ENCODE results near the gene AP1G2.

Gene AP1G2

DNA sequence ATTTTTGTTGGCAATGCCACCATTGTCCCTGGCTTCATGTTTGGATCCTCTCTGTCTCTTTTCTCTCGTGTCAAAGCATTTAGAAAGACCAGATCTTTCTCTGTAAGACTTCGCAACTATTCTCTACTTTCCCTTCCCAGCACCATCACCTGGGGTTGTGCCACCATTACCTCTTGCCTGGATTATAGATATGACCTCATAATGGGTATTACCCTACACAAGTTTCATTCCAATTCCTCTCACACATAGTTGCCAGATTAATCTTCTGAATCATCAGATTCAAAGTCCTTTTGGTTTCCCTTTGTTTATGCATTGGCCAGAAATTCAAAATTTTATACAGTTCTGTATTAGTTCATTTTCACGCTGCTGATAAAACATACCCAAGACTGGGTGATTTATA, 41.4 kb upstream of the AP1G2 start:
- Histone ChIP-seq H3K4me2 (no peak overlapping the region), H3K4me1 (peaks cover 21% of the 10 kb centered on the region), H3K9me3 (peaks cover 24% of the 10 kb centered on the region), H3K4me3 (no peak overlapping the region), H3K36me3 (no peaks in the 10 kb centered on the region), H3K9ac (no peak overlapping the region), H4K20me1 (no peaks in the 10 kb centered on the region), H3K27me3 (no peaks in the 10 kb centered on the region), H3K27ac (no peak overlapping the region)
- no peak for TF ChIP-seq Cebpa-rat (IDR thresholded peaks at IDR 0.05)

DNA sequence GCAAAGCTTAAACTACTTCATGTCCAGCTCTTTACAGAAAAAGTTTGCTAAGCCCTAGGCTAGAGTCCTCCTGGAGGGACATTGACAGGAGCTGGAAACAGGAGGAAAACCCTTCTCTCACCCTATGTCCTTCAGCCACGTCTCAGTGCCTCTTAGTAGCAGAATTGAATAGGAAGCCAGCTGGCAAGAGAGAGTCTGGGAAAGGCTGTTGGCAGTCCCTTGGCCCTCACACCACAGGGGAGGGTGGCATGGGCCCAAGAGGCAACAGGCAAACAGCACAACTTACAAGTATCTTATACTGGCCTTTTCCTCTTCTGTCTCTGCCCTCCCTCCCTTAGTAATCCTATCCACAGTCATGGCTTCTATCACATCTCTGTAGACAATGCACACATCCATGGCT, 40.9 kb upstream of the AP1G2 start:
- Histone ChIP-seq H3K9ac (no peak overlapping the region), H3K4me2 (no peak overlapping the region), H3K36me3 (no peaks in the 10 kb centered on the region), H3K4me1 (peaks cover 21% of the 10 kb centered on the region), H3K27me3 (no peaks in the 10 kb centered on the region), H3K9me3 (peaks cover 24% of the 10 kb centered on the region), H3K4me3 (no peak overlapping the region), H4K20me1 (no peaks in the 10 kb centered on the region), H3K27ac (no peak overlapping the region)
- no peak for TF ChIP-seq Cebpa-rat (IDR thresholded peaks at IDR 0.05)

DNA sequence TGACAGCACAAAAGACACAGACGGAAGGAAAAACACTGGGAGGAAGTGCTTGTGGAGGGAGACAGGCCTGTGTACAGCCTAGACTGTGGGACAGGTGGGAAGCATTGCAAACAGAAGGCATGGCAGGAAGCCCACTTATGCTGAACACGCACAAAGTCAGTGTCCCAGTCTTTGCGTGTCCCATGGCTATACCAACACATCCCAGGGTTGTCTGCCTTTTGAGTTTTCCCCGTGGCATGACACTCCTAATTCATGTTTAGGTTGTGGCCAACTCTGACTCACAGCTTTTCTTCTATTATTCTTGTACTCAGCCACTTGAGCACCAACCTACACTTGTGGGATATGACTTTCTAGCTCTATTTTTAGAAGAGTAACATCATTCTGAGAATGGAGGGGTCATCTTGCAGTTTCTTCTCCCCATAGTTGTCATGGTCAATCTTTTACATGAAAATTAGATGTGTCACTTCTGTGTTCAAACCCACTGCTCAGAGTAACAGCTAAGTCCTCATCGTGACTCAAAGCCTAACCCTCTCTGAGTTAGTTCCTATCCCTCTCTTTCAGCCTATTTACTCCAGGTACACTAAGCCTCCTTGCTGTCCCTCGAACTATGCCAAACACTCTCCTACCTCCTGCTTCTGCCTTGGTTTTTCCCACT, 38.5 kb upstream of the AP1G2 start:
- no peak for TF ChIP-seq Cebpa-rat (IDR thresholded peaks at IDR 0.05)
- H3K36me3 ChIP-seq: no peaks in the 10 kb centered on the region
- no peaks in the 10 kb centered on the region for H3K27me3 ChIP-seq
- no peak overlapping the region for H3K4me3 ChIP-seq
- peaks cover 24% of the 10 kb centered on the region for H3K9me3 ChIP-seq
- H3K27ac ChIP-seq: no peak overlapping the region
- H3K9ac ChIP-seq: no peak overlapping the region
- no peaks in the 10 kb centered on the region for H4K20me1 ChIP-seq
- H3K4me1 ChIP-seq: peaks cover 27% of the 10 kb centered on the region
- H3K4me2 ChIP-seq: no peak overlapping the region

DNA sequence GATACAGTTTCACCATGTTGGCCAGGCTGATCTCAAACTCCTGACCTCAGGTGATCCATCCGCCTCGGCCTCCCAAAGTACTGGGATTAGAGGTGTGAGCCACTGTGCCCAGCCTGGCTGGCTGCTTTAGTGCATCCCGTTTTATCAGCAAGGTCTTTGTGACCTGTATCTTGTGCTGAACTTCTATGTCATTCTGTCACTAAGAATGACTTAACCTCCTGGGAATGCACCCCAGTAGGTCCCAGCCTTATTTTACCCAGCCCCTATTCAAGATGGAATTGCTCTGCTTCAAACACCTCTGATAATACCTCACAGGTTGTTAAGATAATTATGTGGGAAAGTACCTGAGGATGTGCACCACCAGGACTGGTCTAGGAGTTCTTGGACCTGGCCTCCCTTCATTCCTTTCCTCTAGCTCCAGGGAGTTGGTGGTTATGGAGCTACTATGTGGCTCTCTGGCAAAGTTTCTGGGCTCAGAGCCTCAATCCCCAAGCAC, 37.1 kb upstream of the AP1G2 start:
- H3K4me3 ChIP-seq: no peak overlapping the region
- no peaks in the 10 kb centered on the region for H4K20me1 ChIP-seq
- no peaks in the 10 kb centered on the region for H3K36me3 ChIP-seq
- H3K4me2 ChIP-seq: no peak overlapping the region
- H3K9ac ChIP-seq: no peak overlapping the region
- peaks cover 13% of the 10 kb centered on the region for H3K4me1 ChIP-seq
- no peak for TF ChIP-seq Cebpa-rat (IDR thresholded peaks at IDR 0.05)
- peaks cover 22% of the 10 kb centered on the region for H3K9me3 ChIP-seq
- H3K27me3 ChIP-seq: no peaks in the 10 kb centered on the region
- no peak overlapping the region for H3K27ac ChIP-seq

DNA sequence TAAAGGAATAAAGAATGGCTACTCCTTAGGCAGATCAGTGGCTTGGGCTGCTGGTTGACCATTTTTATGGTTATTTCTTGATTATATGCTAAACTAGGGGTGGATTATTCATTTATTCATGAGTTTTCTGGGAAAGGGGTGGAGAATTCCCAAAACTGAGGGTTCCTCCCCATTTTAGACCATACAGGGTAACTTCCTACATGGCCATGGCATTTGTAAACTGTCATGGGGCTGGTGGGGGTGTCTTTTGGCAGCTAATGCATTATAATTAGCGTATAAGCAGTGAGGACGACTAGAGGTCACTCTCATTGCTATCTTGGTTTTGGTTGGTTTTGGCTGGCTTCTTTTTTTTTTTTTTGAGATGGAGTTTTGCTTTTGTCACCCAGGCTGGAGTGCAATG, 36.6 kb upstream of the AP1G2 start:
- H3K27ac ChIP-seq: no peak overlapping the region
- no peak overlapping the region for H3K4me2 ChIP-seq
- no peak for TF ChIP-seq Cebpa-rat (IDR thresholded peaks at IDR 0.05)

DNA sequence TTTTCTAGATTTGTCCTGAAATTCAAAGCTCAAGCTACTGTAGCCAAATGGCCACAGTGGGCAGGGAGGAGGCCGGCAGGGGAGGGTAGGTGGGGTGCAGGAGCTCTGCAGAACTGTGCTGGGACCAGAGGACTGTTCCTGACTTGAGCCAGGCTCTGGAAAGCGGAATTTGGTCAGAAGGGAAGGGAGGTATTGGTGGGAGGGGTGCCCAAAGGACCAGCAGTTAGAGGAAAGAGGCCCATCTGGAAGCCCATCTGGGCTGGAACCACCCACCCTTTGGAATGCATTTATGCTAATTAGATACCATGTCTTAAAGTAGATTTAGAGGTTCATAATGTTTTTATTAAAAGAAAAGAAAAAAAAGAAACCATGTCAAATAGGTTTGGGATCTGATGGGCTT, 35.5 kb upstream of the AP1G2 start:
- no peak overlapping the region for H3K4me3 ChIP-seq
- no peaks in the 10 kb centered on the region for H4K20me1 ChIP-seq
- H3K27me3 ChIP-seq: no peaks in the 10 kb centered on the region
- H3K27ac ChIP-seq: no peak overlapping the region
- no peak overlapping the region for H3K4me2 ChIP-seq
- TF ChIP-seq Cebpa-rat (IDR thresholded peaks at IDR 0.05): no peak
- H3K9ac ChIP-seq: no peak overlapping the region
- no peaks in the 10 kb centered on the region for H3K36me3 ChIP-seq
- peaks cover 11% of the 10 kb centered on the region for H3K4me1 ChIP-seq
- peaks cover 17% of the 10 kb centered on the region for H3K9me3 ChIP-seq

More for the DNA sequence above, 36.6 kb upstream of the AP1G2 start:
- Histone ChIP-seq H4K20me1 (no peaks in the 10 kb centered on the region), H3K27me3 (no peaks in the 10 kb centered on the region), H3K4me1 (peaks cover 11% of the 10 kb centered on the region), H3K4me3 (no peak overlapping the region), H3K9ac (no peak overlapping the region), H3K9me3 (peaks cover 22% of the 10 kb centered on the region), H3K36me3 (no peaks in the 10 kb centered on the region)

DNA sequence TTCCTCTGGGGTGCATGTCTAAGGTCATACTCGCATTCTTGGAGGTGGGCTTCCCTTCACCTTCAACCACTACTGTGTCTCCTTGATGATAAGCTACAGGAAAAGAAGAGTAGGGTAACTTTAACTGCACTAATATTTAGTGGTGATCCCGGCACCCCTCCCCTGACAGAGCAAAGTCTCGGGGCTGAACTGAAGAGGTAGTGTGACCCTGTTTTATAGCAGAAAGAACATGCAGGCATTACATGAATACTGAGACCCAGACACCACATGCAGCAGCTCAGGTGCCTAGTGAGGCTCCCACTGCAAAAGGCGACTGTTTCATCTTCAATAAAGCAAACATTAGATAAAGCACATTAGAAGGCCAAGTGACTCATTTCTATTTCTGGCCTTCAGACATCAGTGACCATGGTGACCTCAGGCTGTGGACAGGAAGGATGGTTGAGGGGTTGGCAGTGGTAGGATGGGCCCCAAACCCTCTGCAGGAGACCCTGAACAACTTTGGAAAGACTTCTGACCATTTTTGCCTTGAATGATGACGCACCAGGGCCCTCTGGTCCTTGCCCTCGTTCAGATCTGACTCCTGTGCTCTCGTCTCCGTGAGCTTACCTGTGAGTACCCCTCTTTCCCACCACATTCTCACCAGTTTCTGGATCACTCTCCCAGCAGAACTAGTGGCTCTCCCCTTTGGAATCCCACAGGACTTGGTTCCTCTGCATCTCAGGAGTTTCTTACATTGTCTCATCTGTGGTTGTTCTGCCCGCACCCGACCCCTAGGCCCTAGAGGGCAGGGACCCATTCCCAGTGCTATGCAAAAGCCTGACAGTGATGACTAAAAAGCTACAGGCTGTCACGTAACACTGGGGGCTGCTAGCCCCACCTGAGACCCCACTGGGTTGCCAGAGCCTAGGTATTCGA, 34.8 kb upstream of the AP1G2 start:
- Histone ChIP-seq H3K27me3 (no peaks in the 10 kb centered on the region), H4K20me1 (no peaks in the 10 kb centered on the region), H3K9me3 (peaks cover 14% of the 10 kb centered on the region), H3K4me1 (peaks cover 11% of the 10 kb centered on the region), H3K9ac (no peak overlapping the region), H3K36me3 (no peaks in the 10 kb centered on the region), H3K4me3 (no peak overlapping the region), H3K4me2 (peak overlapping the region; percentile 37), H3K27ac (no peak overlapping the region)
- no peak for TF ChIP-seq Cebpa-rat (IDR thresholded peaks at IDR 0.05)

DNA sequence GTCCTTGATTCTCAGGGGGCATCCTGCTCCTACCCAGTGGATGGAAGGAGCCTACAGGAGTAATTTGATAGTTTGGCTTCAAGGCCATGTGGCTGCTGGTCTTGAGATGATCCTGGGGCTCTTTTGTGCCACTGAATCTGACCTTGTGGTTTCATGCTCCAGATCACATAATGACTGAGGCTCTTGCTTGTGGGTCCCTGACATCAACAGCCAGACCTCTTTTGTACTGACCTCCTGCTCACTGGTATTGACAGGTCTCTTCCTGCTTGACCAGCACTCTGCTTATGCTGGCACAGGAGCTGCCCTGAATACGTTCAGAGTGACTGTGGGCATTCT, 34.2 kb upstream of the AP1G2 start:
- no peak overlapping the region for H3K27ac ChIP-seq
- H3K4me1 ChIP-seq: peaks cover 11% of the 10 kb centered on the region
- peak overlapping the region; percentile 37 for H3K4me2 ChIP-seq
- peaks cover 14% of the 10 kb centered on the region for H3K9me3 ChIP-seq
- H3K4me3 ChIP-seq: no peak overlapping the region
- no peak overlapping the region for H3K9ac ChIP-seq
- H3K36me3 ChIP-seq: no peaks in the 10 kb centered on the region
- H3K27me3 ChIP-seq: no peaks in the 10 kb centered on the region
- H4K20me1 ChIP-seq: no peaks in the 10 kb centered on the region
- no peak for TF ChIP-seq Cebpa-rat (IDR thresholded peaks at IDR 0.05)

DNA sequence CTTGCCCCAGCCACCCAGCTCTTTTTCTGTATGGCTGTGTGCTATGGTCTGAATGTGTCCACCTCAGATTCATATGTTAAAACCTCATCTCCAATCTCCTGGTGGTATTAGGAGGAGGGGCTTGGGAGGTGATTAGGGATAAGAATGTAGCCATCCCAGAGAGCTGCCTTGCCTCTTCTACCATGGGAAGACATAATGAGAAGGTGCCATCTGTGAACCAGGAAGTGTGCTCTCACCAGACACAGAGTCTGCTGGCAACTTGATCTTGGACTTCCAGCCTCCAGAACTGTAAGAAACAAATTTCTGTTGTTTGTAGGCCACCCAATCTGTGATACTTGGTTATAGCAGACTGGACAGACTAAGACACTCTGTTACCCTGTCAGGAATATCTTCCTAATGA, 33.8 kb upstream of the AP1G2 start:
- H3K4me3 ChIP-seq: no peak overlapping the region
- H3K27me3 ChIP-seq: no peaks in the 10 kb centered on the region
- no peak overlapping the region for H3K9ac ChIP-seq
- H3K36me3 ChIP-seq: no peaks in the 10 kb centered on the region
- no peaks in the 10 kb centered on the region for H4K20me1 ChIP-seq
- peak overlapping the region; percentile 37; the same call in 1 of the 2 replicates for H3K4me2 ChIP-seq
- no peak for TF ChIP-seq Cebpa-rat (IDR thresholded peaks at IDR 0.05)
- H3K4me1 ChIP-seq: peaks cover 11% of the 10 kb centered on the region
- no peak overlapping the region for H3K27ac ChIP-seq
- H3K9me3 ChIP-seq: peaks cover 14% of the 10 kb centered on the region

DNA sequence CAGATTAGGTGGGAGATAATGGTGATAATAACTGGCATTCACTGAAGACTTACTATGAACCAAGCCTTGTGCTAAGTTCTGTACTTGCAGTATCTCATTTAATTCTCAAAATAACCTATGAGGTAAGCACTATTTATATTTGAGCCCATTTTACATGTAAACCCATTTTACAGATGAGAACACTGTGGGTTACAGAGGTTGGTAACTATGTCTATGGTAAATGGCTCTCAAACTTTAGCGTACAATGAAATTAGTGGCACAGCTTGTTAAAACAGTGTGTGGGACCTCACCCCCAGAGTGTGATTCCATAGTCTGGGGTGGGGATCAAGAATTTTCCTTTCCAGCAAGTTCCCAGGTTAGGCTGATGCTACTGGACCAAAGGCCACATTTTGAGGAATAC, 33.2 kb upstream of the AP1G2 start:
- no peaks in the 10 kb centered on the region for H4K20me1 ChIP-seq
- H3K9ac ChIP-seq: no peak overlapping the region
- H3K36me3 ChIP-seq: no peaks in the 10 kb centered on the region
- no peak overlapping the region for H3K4me3 ChIP-seq
- H3K4me2 ChIP-seq: no peak overlapping the region
- H3K9me3 ChIP-seq: peaks cover 14% of the 10 kb centered on the region
- no peak overlapping the region for H3K27ac ChIP-seq
- peaks cover 11% of the 10 kb centered on the region for H3K4me1 ChIP-seq
- no peaks in the 10 kb centered on the region for H3K27me3 ChIP-seq
- TF ChIP-seq Cebpa-rat (IDR thresholded peaks at IDR 0.05): no peak
